GM12878 (cell line): Measurements from ENCODE around the gene ICAM2. TPM values are rescaled to one million over a fixed set of nuclear protein-coding genes. Genes with fewer than 3 reads are reported as not detected.

Source experiments
- ATAC-seq: fragments of 200-7000 bp; cut with Tn5 transposase; 3 replicates; pipeline ENCODE4 v1.9.1; 2020; ENCODE audit warnings: mild to moderate bottlenecking, moderate library complexity
- BruUV-seq: library from RNA; stranded (reverse); fragments of 400-500 nt; replicated peaks from 2 replicates; lab custom pipeline; 2021; lab: Mats Ljungman, UMichigan
- CTCF ChIA-PET: fragments of 300-600 bp; sonication (Branson Sonifier 250); formaldehyde crosslinking; extraction: SDS; loops from one replicate; lab custom pipeline; 2021; ENCODE audit warnings: inconsistent platforms; lab: Yijun Ruan, JAX
- POLR2A ChIA-PET: fragments of 350-600 bp; formaldehyde crosslinking; extraction: SDS; loops from one replicate; lab custom pipeline; 2021; ENCODE audit warnings: inconsistent platforms; lab: Charles Lee
- RAD21 ChIA-PET: fragments of 300-600 bp; sonication (Branson Sonifier 250); formaldehyde crosslinking; loops from one replicate; lab custom pipeline; 2023; ENCODE audit warnings: antibody characterized with exemption; ENCODE audit not compliant: unreplicated experiment; lab: Charles Lee
- SMC1A ChIA-PET: fragments of 300-600 bp; sonication (Branson Sonifier 250); formaldehyde crosslinking; loops from one replicate; lab custom pipeline; 2023; ENCODE audit not compliant: unreplicated experiment, uncharacterized antibody; lab: Charles Lee
- DNase-seq: peaks from one replicate; pipeline ENCODE4 v3.0.0-alpha.2; 2011; ENCODE audit warnings: low read depth, low spot score
- FAIRE-seq: peaks from 3 replicates; lab custom pipeline; 2011; peaks lifted over from hg19 to GRCh38; lab: Jason Lieb, UNC
- H2AFZ ChIP-seq: 2 replicates; pipeline ENCODE4 v1.6.0; 2011; ENCODE audit warnings: low read depth, low read length, control low read depth; ENCODE audit not compliant: control insufficient read depth
- H3K27ac ChIP-seq: 2 replicates; pipeline ENCODE4 v1.5.1; 2011; ENCODE audit warnings: control low read depth; ENCODE audit not compliant: control insufficient read depth, insufficient read depth
- H3K27me3 ChIP-seq, 2 experiments: replicated peaks in 1 of 2; 2 replicates each; pipeline versions ENCODE4 v1.6.0 to v1.6.1; 2011; ENCODE audit warnings: low read length in 1 of 2; ENCODE audit not compliant: control insufficient read depth in 2 of 2, insufficient read depth in 2 of 2
- H3K36me3 ChIP-seq, 2 experiments: 2 replicates each; pipeline ENCODE4 v1.5.1; 2011; ENCODE audit warnings: low read length in 1 of 2; ENCODE audit not compliant: control insufficient read depth in 2 of 2, insufficient read depth in 2 of 2
- H3K4me1 ChIP-seq: 2 replicates; pipeline ENCODE4 v1.6.1; 2011; ENCODE audit warnings: mild to moderate bottlenecking, low read length, moderate library complexity, mixed read lengths; ENCODE audit not compliant: control insufficient read depth, insufficient read depth
- H3K4me2 ChIP-seq: 2 replicates; pipeline ENCODE4 v1.6.0; 2011; ENCODE audit warnings: control low read depth; ENCODE audit not compliant: control insufficient read depth, insufficient read depth
- H3K4me3 ChIP-seq: fragments of 200-600 bp; sonication (generic); 2 replicates; pipeline ENCODE4 v1.5.1; 2016
- H3K79me2 ChIP-seq: 2 replicates; pipeline ENCODE4 v1.6.0; 2011; ENCODE audit warnings: low read length; ENCODE audit not compliant: control insufficient read depth, insufficient read depth
- H3K9ac ChIP-seq: 2 replicates; pipeline ENCODE4 v1.8.0; 2011; ENCODE audit warnings: low read length, control low read depth, mixed read lengths; ENCODE audit not compliant: control insufficient read depth, insufficient read depth
- H3K9me3 ChIP-seq: replicated peaks from 3 replicates; pipeline ENCODE4 v1.5.1; 2011; ENCODE audit warnings: mild to moderate bottlenecking, low read length; ENCODE audit not compliant: control insufficient read depth, insufficient read depth
- H4K20me1 ChIP-seq: 2 replicates; pipeline ENCODE4 v1.6.0; 2011; ENCODE audit not compliant: control insufficient read depth, insufficient read depth
- ASH2L ChIP-seq: fragments of 300-600, 200-600 bp; sonication (generic); IDR thresholded peaks from 2 replicates; pipeline ENCODE4 v1.6.1; 2017; ENCODE audit warnings: low read depth, mild to moderate bottlenecking, borderline replicate concordance
- CEBPB ChIP-seq, 2 experiments: fragments of 150-350 bp in 1 of 2; IDR thresholded peaks; 2 replicates each; pipeline ENCODE4 v1.6.1; 2012 to 2014; ENCODE audit warnings: low read depth in 2 of 2, low read length in 2 of 2, borderline replicate concordance in 1 of 2, inconsistent platforms in 1 of 2
- CHD4 ChIP-seq: fragments of 200-600 bp; sonication (generic); IDR thresholded peaks from 2 replicates; pipeline ENCODE4 v1.6.1; 2016; ENCODE audit warnings: mild to moderate bottlenecking
- EZH2 ChIP-seq: IDR thresholded peaks from 2 replicates; pipeline ENCODE4 v1.6.1; 2012; ENCODE audit warnings: low read depth, mild to moderate bottlenecking, control low read depth, inconsistent platforms, low read length, borderline replicate concordance; ENCODE audit not compliant: control insufficient read depth
- HCFC1 ChIP-seq: fragments of 150-350 bp; IDR thresholded peaks from 2 replicates; pipeline ENCODE4 v1.6.1; 2014; ENCODE audit warnings: low read length
- MTA2 ChIP-seq: fragments of 450-650 bp; IDR thresholded peaks from 2 replicates; pipeline ENCODE4 v1.6.1; 2016; ENCODE audit warnings: low read depth, mild to moderate bottlenecking, moderate library complexity
- MXI1 ChIP-seq: fragments of 150-350 bp; IDR thresholded peaks from 2 replicates; pipeline ENCODE4 v1.6.1; 2011; ENCODE audit warnings: low read depth, mild to moderate bottlenecking, inconsistent platforms, low read length, improper control_type of control experiment
- MYC ChIP-seq: IDR thresholded peaks from 2 replicates; pipeline ENCODE4 v1.6.1; 2011; ENCODE audit warnings: mild to moderate bottlenecking, low read length, moderate library complexity, inconsistent platforms; ENCODE audit not compliant: insufficient read depth, insufficient replicate concordance, insufficient read length, severe bottlenecking
- NFIC ChIP-seq: IDR thresholded peaks from 2 replicates; pipeline ENCODE4 v1.6.1; 2012; ENCODE audit warnings: low read depth, mild to moderate bottlenecking, inconsistent platforms, low read length, moderate library complexity
- NFYA ChIP-seq: IDR thresholded peaks from 2 replicates; pipeline ENCODE4 v1.6.1; 2011; ENCODE audit warnings: low read depth, mild to moderate bottlenecking, low read length, improper control_type of control experiment, borderline replicate concordance
- PKNOX1 ChIP-seq: fragments of 450-650 bp; IDR thresholded peaks from 2 replicates; pipeline ENCODE4 v1.6.1; 2016; ENCODE audit warnings: mild to moderate bottlenecking
- RUNX3 ChIP-seq: IDR thresholded peaks from 2 replicates; pipeline ENCODE4 v1.6.1; 2012; ENCODE audit warnings: low read length, inconsistent platforms
- SIN3A ChIP-seq: IDR thresholded peaks from 2 replicates; pipeline ENCODE4 v1.6.1; 2012; ENCODE audit warnings: low read depth, low read length, improper control_type of control experiment
- SREBF1 ChIP-seq: IDR thresholded peaks from 2 replicates; pipeline ENCODE4 v1.6.1; 2012; ENCODE audit warnings: mild to moderate bottlenecking, low read length
- SREBF2 ChIP-seq: IDR thresholded peaks from 2 replicates; pipeline ENCODE4 v1.6.1; 2012; ENCODE audit warnings: mild to moderate bottlenecking, low read length
- WGBS: methylation state at CpG from one replicate; pipeline ENCODE4 v1.1.6; 2016; ENCODE audit warnings: low lambda C conversion rate; ENCODE audit not compliant: insufficient replicate concordance, insufficient coverage; ENCODE audit errors: missing lambda C conversion rate; 5-methylcytosine and 5-hydroxymethylcytosine counted together
- in situ Hi-C: fragments of 300-500 bp; cut with MboI; formaldehyde crosslinking; loops from 9 replicates; pipeline ENCODE4 v1.14.3; 2018; ENCODE audit warnings: mixed read lengths
- intact Hi-C: fragments of 100-400 bp; cut with micrococcal nuclease; formaldehyde crosslinking; loops from one replicate; pipeline ENCODE4 v1.14.2; 2022; ENCODE audit not compliant: unreplicated experiment
- polyA plus RNA-seq, 11 experiments: library from polyadenylated mRNA; depleted of rRNA in 4 of 11; unstranded in 6 of 11; stranded (reverse) in 5 of 11; fragments of >200 nt; fragmentation: Nextera tagmentation in 4 of 11; fragmentation: Illumina TruSeq in 1 of 11; extraction: Ambion mirVana in 4 of 11; extraction: Trizol in 1 of 11; gene quantifications; 1 replicate in 1 of 11; 2 replicates in 10 of 11; pipeline versions ENCODE4 v1.2.1 to v1.2.3, GENCODE V29; 2011 to 2016; ENCODE audit warnings: inconsistent platforms in 2 of 11, missing spikeins in 2 of 11, low read depth in 1 of 11
- total RNA-seq, 4 experiments: library from RNA; depleted of rRNA in 3 of 4; stranded (reverse); fragments of >200 nt in 3 of 4; fragmentation: Illumina TruSeq in 1 of 4; extraction: Trizol in 1 of 4; gene quantifications; 2 replicates each; pipeline versions ENCODE4 v1.2.1 to v1.2.3, GENCODE V29; 2013 to 2021
- TF ChIP-seq, protein P1 (sequence below): fragments of 450-650 bp; formaldehyde crosslinking; IDR thresholded peaks from 2 replicates; pipeline ENCODE4 v1.4.0; 2020; ENCODE audit warnings: mild to moderate bottlenecking, moderate library complexity

ICAM2 gene
- total and polyA plus RNA-seq, 10 of the 15 experiments (the other 5 are each of a cell fraction or from before 2014, with no cell fraction given): 23.6 to 108 (median 58.1) TPM

DNA sequence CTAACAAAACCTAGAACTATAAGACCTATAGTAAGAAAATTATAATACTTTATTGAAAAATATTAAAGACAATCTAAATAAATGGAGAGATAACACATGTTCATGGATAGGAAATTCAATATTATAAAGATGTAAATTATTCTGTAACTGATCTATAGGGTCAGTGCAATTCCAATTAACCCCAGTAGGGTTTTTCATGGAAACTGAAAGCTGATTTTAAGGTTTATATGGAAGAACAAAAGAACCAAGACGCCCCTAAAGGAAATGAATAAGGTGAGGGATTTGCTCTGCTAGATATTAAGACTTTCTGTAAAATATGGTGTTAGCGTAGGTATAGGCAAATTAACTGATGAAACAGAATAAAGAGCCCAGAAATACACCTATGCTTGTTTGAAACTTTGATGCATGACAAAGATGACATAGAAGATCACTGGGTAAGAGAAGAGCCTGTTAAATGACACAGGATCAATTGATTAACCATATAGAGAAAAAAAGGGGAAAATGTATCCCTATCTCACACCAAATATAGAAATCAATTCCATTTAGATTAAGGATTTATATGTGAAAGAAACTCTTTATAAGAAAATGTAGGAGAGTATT is 3.0 kb downstream of the ICAM2 start (continued):
- TF ChIP-seq, protein P1, sequence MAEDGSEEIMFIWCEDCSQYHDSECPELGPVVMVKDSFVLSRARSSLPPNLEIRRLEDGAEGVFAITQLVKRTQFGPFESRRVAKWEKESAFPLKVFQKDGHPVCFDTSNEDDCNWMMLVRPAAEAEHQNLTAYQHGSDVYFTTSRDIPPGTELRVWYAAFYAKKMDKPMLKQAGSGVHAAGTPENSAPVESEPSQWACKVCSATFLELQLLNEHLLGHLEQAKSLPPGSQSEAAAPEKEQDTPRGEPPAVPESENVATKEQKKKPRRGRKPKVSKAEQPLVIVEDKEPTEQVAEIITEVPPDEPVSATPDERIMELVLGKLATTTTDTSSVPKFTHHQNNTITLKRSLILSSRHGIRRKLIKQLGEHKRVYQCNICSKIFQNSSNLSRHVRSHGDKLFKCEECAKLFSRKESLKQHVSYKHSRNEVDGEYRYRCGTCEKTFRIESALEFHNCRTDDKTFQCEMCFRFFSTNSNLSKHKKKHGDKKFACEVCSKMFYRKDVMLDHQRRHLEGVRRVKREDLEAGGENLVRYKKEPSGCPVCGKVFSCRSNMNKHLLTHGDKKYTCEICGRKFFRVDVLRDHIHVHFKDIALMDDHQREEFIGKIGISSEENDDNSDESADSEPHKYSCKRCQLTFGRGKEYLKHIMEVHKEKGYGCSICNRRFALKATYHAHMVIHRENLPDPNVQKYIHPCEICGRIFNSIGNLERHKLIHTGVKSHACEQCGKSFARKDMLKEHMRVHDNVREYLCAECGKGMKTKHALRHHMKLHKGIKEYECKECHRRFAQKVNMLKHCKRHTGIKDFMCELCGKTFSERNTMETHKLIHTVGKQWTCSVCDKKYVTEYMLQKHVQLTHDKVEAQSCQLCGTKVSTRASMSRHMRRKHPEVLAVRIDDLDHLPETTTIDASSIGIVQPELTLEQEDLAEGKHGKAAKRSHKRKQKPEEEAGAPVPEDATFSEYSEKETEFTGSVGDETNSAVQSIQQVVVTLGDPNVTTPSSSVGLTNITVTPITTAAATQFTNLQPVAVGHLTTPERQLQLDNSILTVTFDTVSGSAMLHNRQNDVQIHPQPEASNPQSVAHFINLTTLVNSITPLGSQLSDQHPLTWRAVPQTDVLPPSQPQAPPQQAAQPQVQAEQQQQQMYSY (CRISPR knock-in tag): no peak
- TF ChIP-seq, all 136 proteins: peak for 2

DNA sequence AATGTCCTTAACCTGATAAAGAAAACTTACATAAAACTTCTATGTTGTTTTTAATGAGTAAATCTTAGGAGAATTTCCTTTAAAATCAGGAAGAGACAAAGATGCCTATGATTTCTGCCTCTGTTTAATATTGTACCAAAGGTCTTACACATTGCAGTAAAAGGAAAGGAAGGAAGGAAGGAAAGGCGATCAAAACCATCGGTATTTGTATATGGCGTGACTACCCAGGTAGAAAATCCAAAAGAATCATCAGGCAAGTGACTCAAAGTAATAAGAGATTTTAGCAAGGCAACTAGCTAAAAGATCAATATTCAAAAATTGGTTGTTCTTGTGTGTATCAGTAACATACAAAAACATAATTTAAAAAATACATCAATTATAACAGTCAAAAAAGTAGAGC is 3.5 kb downstream of the ICAM2 start:
- no peaks in the 10 kb centered on the region for H3K36me3 ChIP-seq
- peak overlapping the region; percentile 40 for H3K27ac ChIP-seq
- ATAC-seq: no peak
- no peaks in the 10 kb centered on the region for H3K27me3 ChIP-seq
- DNase-seq: no peak
- H3K9ac ChIP-seq: peak overlapping the region; percentile 12
- ChIA-PET POLR2A (interaction anchor here (0.8 to 2.1 kb wide), 6 partner anchors 10 to 173 kb away, joined by 3 to 18 read pairs (median 3); partner anchors contain the start of genes CD79B and ERN1), CTCF (interaction anchor here (0.7 to 3.3 kb wide), 26 partner anchors 10 to 127 kb away, joined by 3 to 73 read pairs (median 5); partner anchors contain the start of genes CD79B, CSHL1, ERN1 and GH1), RAD21 (interaction anchor here (0.8 to 7.4 kb wide), 19 partner anchors 9 to 265 kb away, joined by 3 to 105 read pairs (median 4); partner anchors contain the start of genes CCDC47, CD79B, CSHL1 and GH1), SMC1A (interaction anchor here (0.6 to 3.4 kb wide), 30 partner anchors 8 to 268 kb away, joined by 3 to 30 read pairs (median 5); partner anchors contain the start of gene CD79B)
- no peaks in the 10 kb centered on the region for H4K20me1 ChIP-seq
- H3K4me2 ChIP-seq: peak overlapping the region; percentile 35; the same call in 1 of the 2 replicates
- no peaks in the 10 kb centered on the region for H3K9me3 ChIP-seq
- peaks cover 62% of the 10 kb centered on the region for H3K79me2 ChIP-seq
- in situ Hi-C loops (no loop called here), intact Hi-C loops (loop anchor here (2.0 to 5.0 kb wide), 2 partner anchors 65 to 98 kb away; partner anchors contain the start of gene GH1)
- H2AFZ ChIP-seq: 0 out of 2 replicates have a peak overlapping the region, but pooled peaks have one; percentile 7
- peak overlapping the region; percentile 60 for H3K4me3 ChIP-seq
- BruUV-seq: no TSS peak
- 8% methylated on average over 3 of the region's 3 CpGs for WGBS
- H3K4me1 ChIP-seq: peaks cover 14% of the 10 kb centered on the region
- no peak for FAIRE-seq
- TF ChIP-seq EZH2 (no peak), RUNX3 (no peak), CEBPB (IDR thresholded peaks at IDR 0.05; ENCODE audit: borderline replicate concordance in 1 of 2, low read depth in 2 of 2, low read length in 2 of 2) (no peak), MYC (no peak), SIN3A (no peak), CHD4 (no peak), NFYA (no peak), PKNOX1 (no peak), SREBF1 (no peak), NFIC (no peak), ASH2L (no peak), MTA2 (no peak), HCFC1 (no peak), SREBF2 (no peak), MXI1 (no peak)
